Osteocyte (in vitro differentiated cells): Measurements from ENCODE around the gene BLZF1. TPM values are rescaled to one million over a fixed set of nuclear protein-coding genes. Genes with fewer than 3 reads are reported as not detected.

Source experiments
- DNase-seq: peaks from one replicate; pipeline ENCODE4 v3.0.0; 2021; ENCODE audit warnings: mixed read lengths; ENCODE audit not compliant: unreplicated experiment; ENCODE audit errors: extremely low spot score
- H3K27ac Mint-ChIP-seq: one replicate; pipeline ENCODE4 v1.8.0; 2021; ENCODE audit warnings: mild to moderate bottlenecking, mixed read lengths; ENCODE audit not compliant: unreplicated experiment
- H3K27me3 Mint-ChIP-seq: one replicate; pipeline ENCODE4 v1.8.0; 2021; ENCODE audit warnings: mixed read lengths; ENCODE audit not compliant: unreplicated experiment
- H3K36me3 Mint-ChIP-seq: one replicate; pipeline ENCODE4 v1.8.0; 2021; ENCODE audit warnings: mixed read lengths; ENCODE audit not compliant: unreplicated experiment
- H3K4me1 Mint-ChIP-seq: one replicate; pipeline ENCODE4 v1.8.0; 2021; ENCODE audit warnings: mixed read lengths; ENCODE audit not compliant: unreplicated experiment
- H3K4me3 Mint-ChIP-seq: one replicate; pipeline ENCODE4 v1.8.0; 2021; ENCODE audit warnings: mild to moderate bottlenecking, moderate library complexity, mixed read lengths; ENCODE audit not compliant: unreplicated experiment
- H3K9me3 Mint-ChIP-seq: one replicate; pipeline ENCODE4 v1.8.0; 2021; ENCODE audit warnings: mixed read lengths; ENCODE audit not compliant: unreplicated experiment
- long read RNA-seq: library from polyadenylated mRNA; unstranded; transcript quantifications from one replicate; pipeline ENCODE4 v2.0.0, GENCODE V29; 2021
- total RNA-seq: library from RNA; stranded (reverse); gene quantifications from 2 replicates; pipeline ENCODE4 v1.2.1, GENCODE V29; 2021
- TF ChIP-seq, protein P1 (sequence below): fragments of 200-600 bp; sonication (generic); IDR thresholded peaks from 2 replicates; pipeline ENCODE4 v1.5.0; 2021; ENCODE audit warnings: antibody characterized with exemption, mild to moderate bottlenecking, moderate library complexity

Gene BLZF1
- total RNA-seq = 22.4 and 23.2 TPM in 2 replicates
- long read RNA-seq, transcript BLZF1-203 (7 exons, 2,749 nt) = major isoform, 203 of 232 reads
- long read RNA-seq, partial matches to known transcripts = 13 of 232 reads
- long read RNA-seq, other reads (novel, unspliced or antisense) = 11 of 232 reads

GRCh38 chr1:169367686-169368405, at the start of gene BLZF1, which contains the start of gene NME7:
Gene BLZF1, plus strand, starts transcription at chr1:169368195. Its CDS starts 1,328 bp downstream, at chr1:169369523.
Gene NME7, minus strand, starts transcription at chr1:169367797. Its CDS starts 87 bp downstream, at chr1:169367710.
- H3K27me3 Mint-ChIP-seq = no peaks in the 10 kb centered on the region
- peak; percentile 98 for DNase-seq
- H3K27ac Mint-ChIP-seq = no peak within 1 kb of the TSS
- peaks cover 12% of the 10 kb centered on the region for H3K36me3 Mint-ChIP-seq
- H3K4me3 Mint-ChIP-seq = no peak within 1 kb of the TSS
- H3K4me1 Mint-ChIP-seq = peaks cover 27% of the 10 kb centered on the region
- H3K9me3 Mint-ChIP-seq = no peaks in the 10 kb centered on the region
- TF ChIP-seq, protein P1, sequence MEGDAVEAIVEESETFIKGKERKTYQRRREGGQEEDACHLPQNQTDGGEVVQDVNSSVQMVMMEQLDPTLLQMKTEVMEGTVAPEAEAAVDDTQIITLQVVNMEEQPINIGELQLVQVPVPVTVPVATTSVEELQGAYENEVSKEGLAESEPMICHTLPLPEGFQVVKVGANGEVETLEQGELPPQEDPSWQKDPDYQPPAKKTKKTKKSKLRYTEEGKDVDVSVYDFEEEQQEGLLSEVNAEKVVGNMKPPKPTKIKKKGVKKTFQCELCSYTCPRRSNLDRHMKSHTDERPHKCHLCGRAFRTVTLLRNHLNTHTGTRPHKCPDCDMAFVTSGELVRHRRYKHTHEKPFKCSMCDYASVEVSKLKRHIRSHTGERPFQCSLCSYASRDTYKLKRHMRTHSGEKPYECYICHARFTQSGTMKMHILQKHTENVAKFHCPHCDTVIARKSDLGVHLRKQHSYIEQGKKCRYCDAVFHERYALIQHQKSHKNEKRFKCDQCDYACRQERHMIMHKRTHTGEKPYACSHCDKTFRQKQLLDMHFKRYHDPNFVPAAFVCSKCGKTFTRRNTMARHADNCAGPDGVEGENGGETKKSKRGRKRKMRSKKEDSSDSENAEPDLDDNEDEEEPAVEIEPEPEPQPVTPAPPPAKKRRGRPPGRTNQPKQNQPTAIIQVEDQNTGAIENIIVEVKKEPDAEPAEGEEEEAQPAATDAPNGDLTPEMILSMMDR = no peak

DNA sequence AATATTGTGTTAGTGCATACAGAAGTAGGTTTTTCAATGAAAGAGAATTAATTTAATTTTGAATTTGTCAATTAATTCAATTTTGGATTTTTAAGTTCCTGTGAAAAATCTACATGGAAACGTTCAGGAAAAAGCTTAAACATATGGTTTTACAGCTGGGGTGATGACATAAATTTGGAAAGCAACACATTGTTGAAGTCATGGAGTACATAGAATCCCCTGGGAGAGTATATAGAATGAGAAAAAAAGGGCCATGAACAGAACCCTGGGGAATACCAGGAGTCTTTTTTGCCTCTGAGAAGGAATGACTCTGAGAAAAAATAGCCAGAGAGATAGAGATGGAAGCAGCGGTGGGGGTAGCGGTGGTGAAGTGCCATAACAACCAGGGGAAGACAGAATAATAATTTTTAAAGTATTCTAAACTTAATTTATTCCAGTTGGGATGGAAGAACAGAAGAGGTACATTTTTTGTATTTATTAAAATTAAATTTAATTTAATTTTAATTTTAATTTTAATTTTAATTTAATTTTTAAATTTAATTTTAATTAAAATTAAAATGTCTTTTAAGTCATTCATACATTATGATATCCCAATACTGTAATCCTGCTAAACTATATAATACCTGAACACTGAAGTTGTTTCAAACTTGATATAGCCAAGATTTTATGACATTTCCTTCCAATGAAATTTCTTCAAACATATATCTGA, 49.3 kb upstream of the BLZF1 start:
- Mint-ChIP-seq H3K27ac (no peak overlapping the region), H3K4me3 (no peak overlapping the region), H3K36me3 (peaks cover 5% of the 10 kb centered on the region), H3K27me3 (no peaks in the 10 kb centered on the region), H3K9me3 (no peaks in the 10 kb centered on the region), H3K4me1 (peaks cover 17% of the 10 kb centered on the region)
- TF ChIP-seq, protein P1 = no peak
- DNase-seq = no peak

DNA sequence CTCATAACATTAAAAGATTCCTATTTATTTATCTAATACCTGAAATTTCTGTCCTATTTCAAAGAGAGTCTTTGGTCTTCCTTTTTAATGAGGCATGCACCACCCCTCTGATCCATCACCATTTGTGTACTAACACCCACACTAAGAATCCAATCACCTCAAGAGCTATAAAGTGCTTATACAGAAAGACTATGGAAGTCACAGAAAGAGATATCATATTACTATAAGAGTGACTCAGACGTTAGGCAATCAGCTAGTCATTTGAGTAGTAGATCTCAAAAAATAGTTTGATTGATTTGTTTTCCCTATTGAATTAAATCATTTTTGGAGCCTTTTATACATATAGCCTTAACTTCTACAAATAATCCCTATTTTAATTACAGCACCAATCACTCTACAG, 46.5 kb upstream of the BLZF1 start:
- DNase-seq = no peak
- TF ChIP-seq, protein P1 = no peak
- H3K36me3 Mint-ChIP-seq = peaks cover 5% of the 10 kb centered on the region
- no peak overlapping the region for H3K4me3 Mint-ChIP-seq
- H3K4me1 Mint-ChIP-seq = peaks cover 17% of the 10 kb centered on the region
- H3K9me3 Mint-ChIP-seq = no peaks in the 10 kb centered on the region
- no peaks in the 10 kb centered on the region for H3K27me3 Mint-ChIP-seq
- H3K27ac Mint-ChIP-seq = no peak overlapping the region

DNA sequence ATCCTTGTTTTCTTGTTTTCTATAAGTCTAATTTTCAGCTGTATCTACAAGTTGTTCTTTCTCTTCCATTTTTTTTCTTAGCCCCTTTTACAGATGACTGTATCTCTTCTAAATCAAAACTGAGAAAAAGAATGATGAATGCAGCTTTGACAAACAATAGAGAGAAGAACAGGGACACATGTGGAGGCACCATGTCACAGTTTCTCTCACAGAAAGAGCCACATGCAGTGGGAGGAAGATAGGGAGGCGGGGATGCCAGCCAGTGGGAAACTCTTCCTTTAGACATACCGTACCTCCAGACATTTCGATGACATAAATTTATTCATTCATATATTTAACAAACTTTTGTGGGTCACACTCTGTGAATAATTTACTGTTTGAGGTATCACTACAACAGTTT, 45.9 kb upstream of the BLZF1 start:
- Mint-ChIP-seq H3K27me3 (no peaks in the 10 kb centered on the region), H3K36me3 (peaks cover 5% of the 10 kb centered on the region), H3K27ac (no peak overlapping the region), H3K9me3 (no peaks in the 10 kb centered on the region), H3K4me1 (peaks cover 17% of the 10 kb centered on the region), H3K4me3 (no peak overlapping the region)
- TF ChIP-seq, protein P1 = no peak
- no peak for DNase-seq

DNA sequence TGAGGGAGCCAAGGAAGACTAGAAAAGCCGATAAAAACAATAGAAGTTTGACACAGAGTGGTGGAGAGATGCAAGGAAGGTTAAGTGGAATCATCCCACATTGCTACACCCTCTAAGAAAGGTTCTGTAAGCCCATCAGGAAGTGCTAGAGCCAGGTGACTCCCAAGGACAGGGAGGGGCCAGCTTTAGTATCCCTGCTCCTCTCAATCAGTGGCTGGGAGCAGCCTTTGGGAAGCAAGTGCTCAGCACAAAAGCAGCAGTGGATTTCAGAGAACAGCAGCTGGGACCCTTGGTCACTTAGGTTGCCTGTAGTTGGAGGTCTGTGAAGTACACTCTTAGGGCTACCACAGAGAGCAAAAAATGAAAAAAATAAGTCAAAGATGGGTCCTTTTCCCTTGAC, 42.9 kb upstream of the BLZF1 start:
- peaks cover 5% of the 10 kb centered on the region for H3K9me3 Mint-ChIP-seq
- DNase-seq = no peak
- H3K36me3 Mint-ChIP-seq = peaks cover 7% of the 10 kb centered on the region
- peaks cover 7% of the 10 kb centered on the region for H3K4me1 Mint-ChIP-seq
- H3K27ac Mint-ChIP-seq = no peak overlapping the region
- no peaks in the 10 kb centered on the region for H3K27me3 Mint-ChIP-seq
- H3K4me3 Mint-ChIP-seq = no peak overlapping the region
- TF ChIP-seq, protein P1 = no peak
